HEK293 (cell line): ENCODE results near the gene DENND5A.
"Not testable (repeated sequence)": the region's sequence is repeated elsewhere in the genome, so short reads cannot be mapped to it uniquely, and the experiment has no call there.

Experiments
- CTCF ChIA-PET: fragments of 350-600 bp; formaldehyde crosslinking; extraction: SDS; loops from one replicate; lab custom pipeline; 2021; ENCODE audit warnings: antibody characterized with exemption; lab: Yijun Ruan, JAX
- POLR2A ChIA-PET: fragments of 300-600 bp; formaldehyde crosslinking; extraction: SDS; loops from one replicate; lab custom pipeline; 2020; ENCODE audit warnings: antibody characterized with exemption, inconsistent platforms; lab: Yijun Ruan, JAX
- H3K27ac ChIP-seq: fragments of 200-500 bp; sonication (Bioruptor generic); 2 replicates; pipeline ENCODE4 v1.5.1; 2014; ENCODE audit warnings: low read depth, low read length, control low read depth, inconsistent platforms; ENCODE audit errors: extremely low read depth
- H3K36me3 ChIP-seq, 2 experiments: fragments of 200-500 bp in 1 of 2; sonication (Bioruptor generic) in 1 of 2; 1 replicate in 1 of 2; 2 replicates in 1 of 2; pipeline ENCODE4 v1.5.1; 2014 to 2017; ENCODE audit warnings: inconsistent platforms in 2 of 2, low read length in 2 of 2; ENCODE audit not compliant: control insufficient read depth in 2 of 2, insufficient read depth in 1 of 2
- H3K4me1 ChIP-seq: fragments of 200-500 bp; sonication (Bioruptor generic); 2 replicates; pipeline ENCODE4 v1.5.1; 2014; ENCODE audit warnings: mild to moderate bottlenecking, low read length, inconsistent platforms; ENCODE audit not compliant: control insufficient read depth, insufficient read depth
- H3K4me3 ChIP-seq: 2 replicates; pipeline ENCODE4 v1.5.1; 2011; ENCODE audit warnings: low read depth, mild to moderate bottlenecking, control low read depth, low read length, moderate library complexity
- H3K9me3 ChIP-seq: fragments of 200-500 bp; sonication (Bioruptor generic); 2 replicates; pipeline ENCODE4 v1.5.1; 2014; ENCODE audit warnings: low read depth, low read length, inconsistent platforms; ENCODE audit not compliant: control insufficient read depth, insufficient read depth
- GLIS1 ChIP-seq: fragments of 450-650 bp; formaldehyde crosslinking; IDR thresholded peaks from 2 replicates; pipeline ENCODE4 v1.5.1; 2016; ENCODE audit warnings: missing biosample characterization, missing genetic modification characterization
- OSR2 ChIP-seq: fragments of 450-650 bp; formaldehyde crosslinking; IDR thresholded peaks from 2 replicates; pipeline ENCODE4 v1.5.1; 2016; ENCODE audit warnings: missing biosample characterization, missing genetic modification characterization
- REPIN1 ChIP-seq: fragments of 450-650 bp; formaldehyde crosslinking; IDR thresholded peaks from 2 replicates; pipeline ENCODE4 v1.5.1; 2017; ENCODE audit warnings: missing biosample characterization, missing genetic modification characterization, low read depth
- ZBTB8A ChIP-seq: fragments of 450-650 bp; formaldehyde crosslinking; IDR thresholded peaks from 2 replicates; pipeline ENCODE4 v1.5.1; 2016; ENCODE audit warnings: missing biosample characterization, missing genetic modification characterization
- ZNF146 ChIP-seq: fragments of 450-650 bp; formaldehyde crosslinking; IDR thresholded peaks from 2 replicates; pipeline ENCODE4 v1.5.1; 2016; ENCODE audit warnings: missing biosample characterization, missing genetic modification characterization
- TF ChIP-seq, protein P1 (sequence below): fragments of 450-650 bp; formaldehyde crosslinking; IDR thresholded peaks from 2 replicates; pipeline ENCODE4 v1.5.1; 2016; ENCODE audit warnings: missing biosample characterization, missing genetic modification characterization
- TF ChIP-seq, protein P2 (sequence below): fragments of 450-650 bp; formaldehyde crosslinking; IDR thresholded peaks from 2 replicates; pipeline ENCODE4 v1.5.1; 2016; ENCODE audit warnings: missing biosample characterization, missing genetic modification characterization
- TF ChIP-seq, protein P3 (sequence below): fragments of 450-650 bp; formaldehyde crosslinking; IDR thresholded peaks from 2 replicates; pipeline ENCODE4 v1.5.1; 2016; ENCODE audit warnings: missing biosample characterization, missing genetic modification characterization
- TF ChIP-seq, protein P4 (sequence below): fragments of 450-650 bp; formaldehyde crosslinking; IDR thresholded peaks from 2 replicates; pipeline ENCODE4 v1.5.1; 2017; ENCODE audit warnings: missing biosample characterization, missing genetic modification characterization

DENND5A gene

DNA sequence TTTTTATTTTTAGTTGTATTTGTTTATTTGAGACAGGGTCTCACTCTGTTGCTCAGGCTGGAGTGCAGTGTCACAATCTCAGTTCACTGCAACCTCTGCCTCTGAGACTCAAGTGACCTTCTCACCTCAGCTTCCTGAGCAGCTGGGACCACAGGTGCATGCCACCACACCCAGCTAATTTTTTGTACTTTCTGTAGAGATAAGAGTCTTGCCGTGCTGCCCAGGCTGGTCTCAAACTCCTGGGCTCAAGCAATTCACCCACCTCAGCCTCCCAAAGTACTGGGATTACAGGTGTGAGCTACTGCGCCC is 4.4 kb downstream of the DENND5A start:
- not testable (repeated sequence) for H3K36me3 ChIP-seq, H3K27ac ChIP-seq
- peak; percentile 16; the same call in 1 of the 2 replicates for TF ChIP-seq OSR2 (tag by site-specific recombination)
- TF ChIP-seq, all 188 proteins: peak for 1; not testable (repeated sequence) for 187
- H3K4me3 ChIP-seq, POLR2A ChIA-PET, H3K4me1 ChIP-seq, H3K9me3 ChIP-seq: not testable (repeated sequence)
- CTCF ChIA-PET: interaction anchor here (0.5 to 0.8 kb wide), 5 partner anchors 9 to 431 kb away, joined by 3 to 4 read pairs (median 3); no protein-coding TSS in a partner anchor

DNA sequence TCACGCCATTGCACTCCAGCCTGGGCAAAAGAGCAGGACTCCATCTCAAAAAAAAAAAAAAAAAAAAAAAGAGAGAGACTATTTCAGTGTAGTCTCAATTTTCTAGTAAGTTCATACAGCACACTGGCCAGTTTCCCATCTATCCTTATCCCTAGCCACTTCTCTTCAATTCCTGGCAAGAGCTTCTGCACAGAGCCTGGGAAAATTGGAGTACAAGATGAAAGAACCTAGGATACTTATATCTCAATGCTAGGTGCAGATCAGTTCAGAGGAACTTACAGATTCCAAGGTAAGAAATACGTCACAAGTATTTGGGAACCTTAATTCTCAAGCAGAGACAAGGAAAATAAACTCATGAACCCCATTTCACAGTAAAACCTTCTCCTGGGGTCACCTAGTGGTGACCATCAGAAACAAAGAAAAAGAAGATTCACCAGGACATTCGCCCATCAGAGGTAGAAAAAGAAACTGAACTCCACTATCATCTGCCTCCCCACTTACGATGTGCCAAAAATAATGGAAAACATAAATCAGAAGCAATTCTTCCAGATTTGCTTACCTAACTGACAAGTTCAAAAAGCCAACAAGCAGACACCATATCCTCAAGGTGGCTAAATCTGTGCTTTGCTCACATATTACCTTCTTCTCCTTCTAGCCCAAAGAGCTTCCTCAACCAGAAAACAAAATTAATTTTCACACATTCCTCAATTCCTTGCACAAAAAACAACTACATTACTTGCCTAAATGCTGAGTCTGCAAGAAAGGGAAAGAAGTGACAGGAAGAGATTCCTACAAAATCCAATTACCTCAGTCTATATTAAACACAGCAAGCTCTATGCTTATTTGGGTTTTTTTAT is 4.9 kb downstream of the DENND5A start:
- H3K4me3 ChIP-seq: no peak overlapping the region
- POLR2A ChIA-PET: interaction anchor here (0.6 to 0.7 kb wide), 3 partner anchors 49 to 104 kb away, joined by 3 to 8 read pairs (median 5); no protein-coding TSS in a partner anchor
- CTCF ChIA-PET: interaction anchor here (0.5 to 0.9 kb wide), 6 partner anchors 10 to 431 kb away, joined by 3 to 6 read pairs (median 3); no protein-coding TSS in a partner anchor
- no peak overlapping the region for H3K27ac ChIP-seq
- H3K36me3 ChIP-seq: no peaks in the 10 kb centered on the region; a peak in 1 of 3 replicates
- TF ChIP-seq REPIN1 (tag by site-specific recombination): no peak
- TF ChIP-seq, protein P1, sequence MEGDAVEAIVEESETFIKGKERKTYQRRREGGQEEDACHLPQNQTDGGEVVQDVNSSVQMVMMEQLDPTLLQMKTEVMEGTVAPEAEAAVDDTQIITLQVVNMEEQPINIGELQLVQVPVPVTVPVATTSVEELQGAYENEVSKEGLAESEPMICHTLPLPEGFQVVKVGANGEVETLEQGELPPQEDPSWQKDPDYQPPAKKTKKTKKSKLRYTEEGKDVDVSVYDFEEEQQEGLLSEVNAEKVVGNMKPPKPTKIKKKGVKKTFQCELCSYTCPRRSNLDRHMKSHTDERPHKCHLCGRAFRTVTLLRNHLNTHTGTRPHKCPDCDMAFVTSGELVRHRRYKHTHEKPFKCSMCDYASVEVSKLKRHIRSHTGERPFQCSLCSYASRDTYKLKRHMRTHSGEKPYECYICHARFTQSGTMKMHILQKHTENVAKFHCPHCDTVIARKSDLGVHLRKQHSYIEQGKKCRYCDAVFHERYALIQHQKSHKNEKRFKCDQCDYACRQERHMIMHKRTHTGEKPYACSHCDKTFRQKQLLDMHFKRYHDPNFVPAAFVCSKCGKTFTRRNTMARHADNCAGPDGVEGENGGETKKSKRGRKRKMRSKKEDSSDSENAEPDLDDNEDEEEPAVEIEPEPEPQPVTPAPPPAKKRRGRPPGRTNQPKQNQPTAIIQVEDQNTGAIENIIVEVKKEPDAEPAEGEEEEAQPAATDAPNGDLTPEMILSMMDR (tag by site-specific recombination): 0 out of 2 replicates have a peak, but pooled peaks have one; percentile 7
- peaks cover 4% of the 10 kb centered on the region for H3K4me1 ChIP-seq
- H3K9me3 ChIP-seq: no peaks in the 10 kb centered on the region

DNA sequence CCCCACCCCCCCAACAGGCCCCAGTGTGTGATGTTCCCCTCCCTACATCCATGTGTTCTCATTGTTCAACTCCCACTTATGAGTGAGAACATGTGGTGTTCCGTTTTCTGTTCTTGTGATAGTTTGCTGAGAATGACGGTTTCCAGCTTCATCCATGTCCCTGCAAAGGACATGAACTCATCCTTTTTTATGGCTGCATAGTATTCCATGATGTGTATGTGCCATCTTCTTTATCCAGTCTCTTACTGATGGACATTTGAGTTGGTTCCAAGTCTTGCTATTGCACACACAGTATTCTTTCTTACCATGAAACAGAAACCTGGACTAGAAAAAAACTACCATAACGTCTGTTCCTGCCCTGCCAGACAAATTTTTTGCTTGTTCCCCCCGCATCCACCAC is 6.9 kb downstream of the DENND5A start:
- H3K36me3 ChIP-seq, H3K4me3 ChIP-seq, H3K4me1 ChIP-seq, CTCF ChIA-PET, POLR2A ChIA-PET, H3K9me3 ChIP-seq, H3K27ac ChIP-seq: not testable (repeated sequence)
- TF ChIP-seq, protein P2, sequence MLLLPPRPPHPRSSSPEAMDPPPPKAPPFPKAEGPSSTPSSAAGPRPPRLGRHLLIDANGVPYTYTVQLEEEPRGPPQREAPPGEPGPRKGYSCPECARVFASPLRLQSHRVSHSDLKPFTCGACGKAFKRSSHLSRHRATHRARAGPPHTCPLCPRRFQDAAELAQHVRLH: peak; percentile 55; the same call in 1 of the 2 replicates
- peak; percentile 98 for TF ChIP-seq ZNF146
- TF ChIP-seq, all 188 proteins: peak for 2; not testable (repeated sequence) for 186

DNA sequence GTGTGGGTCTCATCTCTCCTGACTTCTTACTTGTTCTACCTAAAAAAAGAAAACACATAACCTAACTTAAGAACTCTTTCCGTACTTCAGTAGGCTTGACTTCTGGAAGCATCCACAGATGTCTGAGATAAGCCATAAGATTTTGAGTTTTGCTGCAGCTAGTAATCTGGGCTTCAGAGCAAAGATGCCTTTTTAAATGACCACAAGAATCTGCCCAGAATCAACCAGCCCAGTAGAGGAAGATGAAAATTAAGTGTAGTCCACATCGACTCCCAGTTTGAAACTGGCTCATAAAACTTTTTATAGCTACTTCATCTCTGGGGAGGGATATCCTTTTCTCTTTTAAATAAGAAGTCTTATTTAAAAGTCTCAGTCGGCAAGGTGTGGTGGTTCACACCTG is 10.7 kb downstream of the DENND5A start:
- ChIA-PET POLR2A (no interaction called here), CTCF (interaction anchor here (0.9 kb wide), 1 partner anchor 88 kb away, joined by 4 read pairs; no protein-coding TSS in a partner anchor)
- H3K4me3 ChIP-seq: no peak overlapping the region
- no peaks in the 10 kb centered on the region for H3K4me1 ChIP-seq
- TF ChIP-seq, protein P3, sequence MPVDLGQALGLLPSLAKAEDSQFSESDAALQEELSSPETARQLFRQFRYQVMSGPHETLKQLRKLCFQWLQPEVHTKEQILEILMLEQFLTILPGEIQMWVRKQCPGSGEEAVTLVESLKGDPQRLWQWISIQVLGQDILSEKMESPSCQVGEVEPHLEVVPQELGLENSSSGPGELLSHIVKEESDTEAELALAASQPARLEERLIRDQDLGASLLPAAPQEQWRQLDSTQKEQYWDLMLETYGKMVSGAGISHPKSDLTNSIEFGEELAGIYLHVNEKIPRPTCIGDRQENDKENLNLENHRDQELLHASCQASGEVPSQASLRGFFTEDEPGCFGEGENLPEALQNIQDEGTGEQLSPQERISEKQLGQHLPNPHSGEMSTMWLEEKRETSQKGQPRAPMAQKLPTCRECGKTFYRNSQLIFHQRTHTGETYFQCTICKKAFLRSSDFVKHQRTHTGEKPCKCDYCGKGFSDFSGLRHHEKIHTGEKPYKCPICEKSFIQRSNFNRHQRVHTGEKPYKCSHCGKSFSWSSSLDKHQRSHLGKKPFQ: peak; percentile 86
- 0 out of 2 replicates have a peak, but pooled peaks have one; percentile 17 for TF ChIP-seq ZBTB8A
- TF ChIP-seq GLIS1 (tag by site-specific recombination): no peak
- TF ChIP-seq, protein P4, sequence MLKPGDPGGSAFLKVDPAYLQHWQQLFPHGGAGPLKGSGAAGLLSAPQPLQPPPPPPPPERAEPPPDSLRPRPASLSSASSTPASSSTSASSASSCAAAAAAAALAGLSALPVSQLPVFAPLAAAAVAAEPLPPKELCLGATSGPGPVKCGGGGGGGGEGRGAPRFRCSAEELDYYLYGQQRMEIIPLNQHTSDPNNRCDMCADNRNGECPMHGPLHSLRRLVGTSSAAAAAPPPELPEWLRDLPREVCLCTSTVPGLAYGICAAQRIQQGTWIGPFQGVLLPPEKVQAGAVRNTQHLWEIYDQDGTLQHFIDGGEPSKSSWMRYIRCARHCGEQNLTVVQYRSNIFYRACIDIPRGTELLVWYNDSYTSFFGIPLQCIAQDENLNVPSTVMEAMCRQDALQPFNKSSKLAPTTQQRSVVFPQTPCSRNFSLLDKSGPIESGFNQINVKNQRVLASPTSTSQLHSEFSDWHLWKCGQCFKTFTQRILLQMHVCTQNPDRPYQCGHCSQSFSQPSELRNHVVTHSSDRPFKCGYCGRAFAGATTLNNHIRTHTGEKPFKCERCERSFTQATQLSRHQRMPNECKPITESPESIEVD (tag by site-specific recombination): peak; percentile 43
- H3K36me3 ChIP-seq: no peaks in the 10 kb centered on the region; a peak in 1 of 3 replicates
- no peak overlapping the region for H3K27ac ChIP-seq
- no peaks in the 10 kb centered on the region for H3K9me3 ChIP-seq
